PFSK-1 (cell line): ENCODE results near the gene MYO3A.

Experiments
- POLR2AphosphoS5 ChIP-seq: IDR thresholded peaks from 2 replicates; pipeline ENCODE4 v1.6.1; 2012; ENCODE audit warnings: low read depth, mild to moderate bottlenecking, control low read depth, low read length, moderate library complexity
- SIN3A ChIP-seq: IDR thresholded peaks from 2 replicates; pipeline ENCODE4 v1.6.1; 2012; ENCODE audit warnings: mild to moderate bottlenecking, low read length, moderate library complexity, borderline replicate concordance; ENCODE audit not compliant: insufficient read depth
- TAF1 ChIP-seq: IDR thresholded peaks from 2 replicates; pipeline ENCODE4 v1.6.1; 2012; ENCODE audit warnings: low read length, control low read depth, borderline replicate concordance; ENCODE audit not compliant: insufficient read depth

GRCh38 chr10:26064106-26064505 is 130.1 kb downstream of the MYO3A start:
- no peak for TF ChIP-seq TAF1
- no peak for TF ChIP-seq POLR2AphosphoS5
- TF ChIP-seq SIN3A: no peak
